Measurements from ENCODE around the gene ADAMTS19. TPM values are rescaled to one million over a fixed set of nuclear protein-coding genes. Genes with fewer than 3 reads are reported as not detected.

Gene ADAMTS19
- total RNA-seq, 1 experiment from 2014 or later, result 20.3 TPM

DNA sequence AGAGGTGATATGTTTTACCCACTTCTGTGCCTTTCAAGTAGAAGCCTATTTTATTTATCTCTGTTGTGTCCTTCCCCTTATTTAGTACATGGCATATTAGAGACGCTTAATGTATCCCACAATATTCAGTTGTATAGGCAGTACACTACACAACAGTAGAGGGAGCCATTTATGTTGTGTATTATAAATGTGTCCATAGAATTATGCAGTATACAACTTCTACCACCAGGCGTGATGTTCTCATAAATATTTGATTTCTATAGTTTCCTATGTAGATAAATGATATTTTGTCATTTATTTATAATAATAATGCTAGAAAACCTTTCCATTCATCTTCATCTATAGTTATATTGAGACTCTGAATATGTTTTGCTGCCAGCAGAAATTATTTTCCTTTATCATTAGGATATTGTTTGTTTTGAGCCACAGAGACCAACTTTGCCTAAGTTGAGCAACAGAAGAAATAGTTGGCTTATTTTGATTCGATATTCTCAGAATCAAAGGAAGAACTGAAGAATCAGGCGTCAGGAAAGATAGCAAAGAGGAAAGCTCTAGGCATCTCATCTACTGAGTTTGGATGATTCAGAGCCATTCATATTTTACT lies 81.7 kb downstream of the ADAMTS19 start:
- no peaks in the 10 kb centered on the region for H3K79me1 ChIP-seq (ENCODE audit: insufficient read depth, low read depth, low read length, poor library complexity, severe bottlenecking)
- DNase-seq, result no peak
- H3K4me1 ChIP-seq (ENCODE audit: insufficient read depth, low read length), result no peaks in the 10 kb centered on the region
- H4K8ac ChIP-seq (replicated peaks; ENCODE audit: insufficient read length, low read depth, low read length), result no peak overlapping the region
- no peak overlapping the region for H3T11ph ChIP-seq (ENCODE audit: low read length)
- no peak overlapping the region for H3K56ac ChIP-seq (ENCODE audit: insufficient read length, low read depth, low read length)
- H3K27ac ChIP-seq (ENCODE audit: insufficient read length, low read depth, low read length), result no peak overlapping the region
- Mint-ChIP-seq H3K27ac (no peak overlapping the region), H3K9me3 (peaks cover 11 to 14% of the 10 kb centered on the region in 2 experiments), H3K27me3 (ENCODE audit: low read depth) (no peaks in the 10 kb centered on the region), H3K4me3 (no peak overlapping the region), H3K4me1 (peaks cover 3 to 6% of the 10 kb centered on the region in 2 experiments; a peak in 3 of 4 replicates), H3K36me3 (ENCODE audit: insufficient read depth in 1 of 3, low read depth in 3 of 3) (peaks cover 17 to 23% (median 18%) of the 10 kb centered on the region in 3 experiments)
- no peak overlapping the region for H3K14ac ChIP-seq (ENCODE audit: insufficient read depth, low read length)
- H2BK120ac ChIP-seq (ENCODE audit: low read depth, low read length, poor library complexity, severe bottlenecking), result no peak overlapping the region
- no peak overlapping the region for H2BK12ac ChIP-seq (ENCODE audit: insufficient read length, low read depth, low read length)
- H4K20me1 ChIP-seq (ENCODE audit: control insufficient read depth, insufficient read depth, insufficient read length), result no peaks in the 10 kb centered on the region
- H3K9me3 ChIP-seq (ENCODE audit: control insufficient read depth, low read depth, low read length), result no peaks in the 10 kb centered on the region
- H2BK5ac ChIP-seq (ENCODE audit: insufficient read length, low read length), result no peak overlapping the region
- H2AFZ ChIP-seq (ENCODE audit: low read length), result no peak overlapping the region
- no peaks in the 10 kb centered on the region for H3K23me2 ChIP-seq (ENCODE audit: insufficient read length, low read depth, low read length, poor library complexity, severe bottlenecking)
- H2BK20ac ChIP-seq (ENCODE audit: low read depth, low read length, poor library complexity, severe bottlenecking), result no peak overlapping the region
- H4K5ac ChIP-seq (ENCODE audit: insufficient read length, low read depth, low read length), result no peak overlapping the region
- no peaks in the 10 kb centered on the region for H3K79me2 ChIP-seq (ENCODE audit: insufficient read depth, low read length)
- no peak overlapping the region for H2AK5ac ChIP-seq (ENCODE audit: insufficient read length, low read length)
- no peak overlapping the region for H3K4me2 ChIP-seq (ENCODE audit: insufficient read depth, insufficient read length, low read length)
- no peak overlapping the region for H4K91ac ChIP-seq (ENCODE audit: insufficient read length, low read depth, low read length)
- no peak overlapping the region for H2BK15ac ChIP-seq (ENCODE audit: low read depth, low read length)
- no peak overlapping the region for H3K9ac ChIP-seq (ENCODE audit: extremely low read depth, insufficient read length, low read length)
- TF ChIP-seq CTCF (conservative IDR thresholded peaks at IDR 0.05), result peak; percentile 53
- no peak overlapping the region for H3K23ac ChIP-seq (ENCODE audit: insufficient read length, low read depth, low read length)
- H3K4ac ChIP-seq (ENCODE audit: low read depth, low read length), result no peak overlapping the region
- no CpG with 5 or more reads among the region's 4 CpGs for WGBS (ENCODE audit: extremely low coverage, insufficient read length, low lambda C conversion rate)
- H3K18ac ChIP-seq (ENCODE audit: insufficient read length, low read depth, low read length), result no peak overlapping the region
- H3K27me3 ChIP-seq (ENCODE audit: insufficient read depth, low read length), result no peaks in the 10 kb centered on the region
